Measurements from ENCODE around the gene LAMA4. TPM values are rescaled to one million over a fixed set of nuclear protein-coding genes. Genes with fewer than 3 reads are reported as not detected.
A peak's percentile ranks its signal among the peaks of the same experiment; 100 is the strongest.

The LAMA4 gene
- polyA plus RNA-seq, 2 of the 4 experiments (the other 2 are of a cell fraction) = 1.0 to 3.1 TPM

DNA sequence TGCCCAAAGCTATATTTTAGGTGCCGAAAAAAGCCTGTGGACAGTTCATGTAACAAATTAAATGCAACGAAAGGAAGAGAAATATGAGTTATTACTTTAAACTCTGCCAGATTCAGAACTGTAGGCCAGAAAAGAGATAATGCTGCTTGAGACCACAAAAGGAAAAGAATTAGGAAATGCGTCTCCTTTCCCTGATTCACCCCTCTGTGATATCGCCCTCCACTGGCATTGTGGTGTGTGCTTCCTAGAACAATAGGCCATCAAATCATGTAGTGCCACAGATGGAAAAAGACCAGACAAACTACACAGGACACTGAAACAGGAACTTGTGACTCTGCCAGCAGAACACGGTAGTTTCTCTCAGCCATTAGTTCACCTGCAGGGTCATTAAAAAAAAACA, 14.7 kb upstream of the LAMA4 start:
- H3K27ac ChIP-seq = no peak overlapping the region
- CTCF ChIA-PET = interaction anchor here (0.9 to 1.9 kb wide), 5 partner anchors 8 to 89 kb away, joined by 3 to 6 read pairs (median 3); no protein-coding TSS in a partner anchor
- no peaks in the 10 kb centered on the region for H3K4me1 ChIP-seq
- H3K4me2 ChIP-seq = no peak overlapping the region
- no peak for DNase-seq (ENCODE audit: low read depth in 1 of 2, low spot score in 1 of 2)
- 78% methylated on average over 5 of the region's 5 CpGs for WGBS (ENCODE audit: missing lambda C conversion rate)
- no peaks in the 10 kb centered on the region for H3K9me3 ChIP-seq
- ATAC-seq = no peak
- TF ChIP-seq, protein P1, sequence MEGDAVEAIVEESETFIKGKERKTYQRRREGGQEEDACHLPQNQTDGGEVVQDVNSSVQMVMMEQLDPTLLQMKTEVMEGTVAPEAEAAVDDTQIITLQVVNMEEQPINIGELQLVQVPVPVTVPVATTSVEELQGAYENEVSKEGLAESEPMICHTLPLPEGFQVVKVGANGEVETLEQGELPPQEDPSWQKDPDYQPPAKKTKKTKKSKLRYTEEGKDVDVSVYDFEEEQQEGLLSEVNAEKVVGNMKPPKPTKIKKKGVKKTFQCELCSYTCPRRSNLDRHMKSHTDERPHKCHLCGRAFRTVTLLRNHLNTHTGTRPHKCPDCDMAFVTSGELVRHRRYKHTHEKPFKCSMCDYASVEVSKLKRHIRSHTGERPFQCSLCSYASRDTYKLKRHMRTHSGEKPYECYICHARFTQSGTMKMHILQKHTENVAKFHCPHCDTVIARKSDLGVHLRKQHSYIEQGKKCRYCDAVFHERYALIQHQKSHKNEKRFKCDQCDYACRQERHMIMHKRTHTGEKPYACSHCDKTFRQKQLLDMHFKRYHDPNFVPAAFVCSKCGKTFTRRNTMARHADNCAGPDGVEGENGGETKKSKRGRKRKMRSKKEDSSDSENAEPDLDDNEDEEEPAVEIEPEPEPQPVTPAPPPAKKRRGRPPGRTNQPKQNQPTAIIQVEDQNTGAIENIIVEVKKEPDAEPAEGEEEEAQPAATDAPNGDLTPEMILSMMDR (IDR thresholded peaks at IDR 0.05) = 0 out of 3 replicates have a peak, but pooled peaks have one; percentile 7
- no peak for TF ChIP-seq SREBF2 (IDR thresholded peaks at IDR 0.05)
- no peak for TF ChIP-seq RNF2 (IDR thresholded peaks at IDR 0.05; ENCODE audit: borderline replicate concordance, low read depth)
- TF ChIP-seq, protein P2, sequence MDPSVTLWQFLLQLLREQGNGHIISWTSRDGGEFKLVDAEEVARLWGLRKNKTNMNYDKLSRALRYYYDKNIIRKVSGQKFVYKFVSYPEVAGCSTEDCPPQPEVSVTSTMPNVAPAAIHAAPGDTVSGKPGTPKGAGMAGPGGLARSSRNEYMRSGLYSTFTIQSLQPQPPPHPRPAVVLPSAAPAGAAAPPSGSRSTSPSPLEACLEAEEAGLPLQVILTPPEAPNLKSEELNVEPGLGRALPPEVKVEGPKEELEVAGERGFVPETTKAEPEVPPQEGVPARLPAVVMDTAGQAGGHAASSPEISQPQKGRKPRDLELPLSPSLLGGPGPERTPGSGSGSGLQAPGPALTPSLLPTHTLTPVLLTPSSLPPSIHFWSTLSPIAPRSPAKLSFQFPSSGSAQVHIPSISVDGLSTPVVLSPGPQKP (IDR thresholded peaks at IDR 0.05; ENCODE audit: low read depth, low read length) = no peak
- TF ChIP-seq ESRRA (IDR thresholded peaks at IDR 0.05; ENCODE audit: borderline replicate concordance, low read length) = no peak
- TF ChIP-seq RAD21 (conservative IDR thresholded peaks at IDR 0.05 in 1 of 2, IDR thresholded peaks at IDR 0.05 in 1 of 2) = 0 out of 5 replicates have a peak, but pooled peaks of 1 of the 2 experiments have one; percentile 6
- TF ChIP-seq JUN (IDR thresholded peaks at IDR 0.05) = no peak
- TF ChIP-seq, protein P3, sequence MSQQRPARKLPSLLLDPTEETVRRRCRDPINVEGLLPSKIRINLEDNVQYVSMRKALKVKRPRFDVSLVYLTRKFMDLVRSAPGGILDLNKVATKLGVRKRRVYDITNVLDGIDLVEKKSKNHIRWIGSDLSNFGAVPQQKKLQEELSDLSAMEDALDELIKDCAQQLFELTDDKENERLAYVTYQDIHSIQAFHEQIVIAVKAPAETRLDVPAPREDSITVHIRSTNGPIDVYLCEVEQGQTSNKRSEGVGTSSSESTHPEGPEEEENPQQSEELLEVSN (IDR thresholded peaks at IDR 0.05; ENCODE audit: borderline replicate concordance, low read depth) = no peak
- no peak for TF ChIP-seq MYC (IDR thresholded peaks at IDR 0.05; ENCODE audit: borderline replicate concordance, low read length)
- no peak for TF ChIP-seq EHMT2 (IDR thresholded peaks at IDR 0.05; ENCODE audit: low read depth)
- TF ChIP-seq HOXA7 (CRISPR knock-in tag; IDR thresholded peaks at IDR 0.05) = no peak
- TF ChIP-seq CHD4 (IDR thresholded peaks at IDR 0.05; ENCODE audit: borderline replicate concordance) = no peak
- TF ChIP-seq POLR2AphosphoS2 (conservative IDR thresholded peaks at IDR 0.05; ENCODE audit: low read length) = no peak
- TF ChIP-seq ZSCAN20 (CRISPR knock-in tag; IDR thresholded peaks at IDR 0.05) = no peak
- no peak for TF ChIP-seq FOXS1 (CRISPR knock-in tag; IDR thresholded peaks at IDR 0.05)
- no peak overlapping the region for H3K4me3 ChIP-seq
- no peak for FAIRE-seq
- POLR2A ChIA-PET = no interaction called here

DNA sequence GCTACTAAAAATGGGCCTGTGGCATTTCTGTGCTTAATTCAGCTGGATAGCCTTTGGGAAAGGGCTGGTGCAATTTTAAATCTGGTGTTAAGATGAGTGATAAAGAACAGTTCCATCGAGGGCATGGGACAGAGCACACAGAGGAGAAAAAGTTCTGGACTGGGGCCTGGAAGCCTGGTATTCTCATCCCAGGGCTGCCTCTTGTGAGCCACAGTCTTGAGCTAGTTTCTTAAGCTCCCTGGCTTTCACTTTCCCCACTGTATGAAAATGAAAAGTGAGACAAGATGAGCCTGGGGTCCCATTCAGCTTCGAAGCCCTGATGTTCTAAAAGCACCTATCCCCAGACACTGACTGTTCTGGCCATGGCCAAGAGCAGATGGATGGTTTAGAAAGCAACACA, 14.3 kb upstream of the LAMA4 start:
- POLR2A ChIA-PET = no interaction called here
- CTCF ChIA-PET = interaction anchor here (0.9 to 1.9 kb wide), 5 partner anchors 8 to 89 kb away, joined by 3 to 6 read pairs (median 3); no protein-coding TSS in a partner anchor
- WGBS (ENCODE audit: missing lambda C conversion rate) = 57% methylated on average over 2 of the region's 2 CpGs
- Histone ChIP-seq H3K4me1 (no peaks in the 10 kb centered on the region), H3K27ac (no peak overlapping the region), H3K4me2 (no peak overlapping the region), H3K4me3 (no peak overlapping the region), H3K9me3 (no peaks in the 10 kb centered on the region)
- FAIRE-seq (no peak), ATAC-seq (no peak), DNase-seq (ENCODE audit: low read depth in 1 of 2, low spot score in 1 of 2) (no peak)
- no peak for TF ChIP-seq ESRRA (IDR thresholded peaks at IDR 0.05; ENCODE audit: borderline replicate concordance, low read length)
- no peak for TF ChIP-seq EHMT2 (IDR thresholded peaks at IDR 0.05; ENCODE audit: low read depth)
- TF ChIP-seq, protein P4, sequence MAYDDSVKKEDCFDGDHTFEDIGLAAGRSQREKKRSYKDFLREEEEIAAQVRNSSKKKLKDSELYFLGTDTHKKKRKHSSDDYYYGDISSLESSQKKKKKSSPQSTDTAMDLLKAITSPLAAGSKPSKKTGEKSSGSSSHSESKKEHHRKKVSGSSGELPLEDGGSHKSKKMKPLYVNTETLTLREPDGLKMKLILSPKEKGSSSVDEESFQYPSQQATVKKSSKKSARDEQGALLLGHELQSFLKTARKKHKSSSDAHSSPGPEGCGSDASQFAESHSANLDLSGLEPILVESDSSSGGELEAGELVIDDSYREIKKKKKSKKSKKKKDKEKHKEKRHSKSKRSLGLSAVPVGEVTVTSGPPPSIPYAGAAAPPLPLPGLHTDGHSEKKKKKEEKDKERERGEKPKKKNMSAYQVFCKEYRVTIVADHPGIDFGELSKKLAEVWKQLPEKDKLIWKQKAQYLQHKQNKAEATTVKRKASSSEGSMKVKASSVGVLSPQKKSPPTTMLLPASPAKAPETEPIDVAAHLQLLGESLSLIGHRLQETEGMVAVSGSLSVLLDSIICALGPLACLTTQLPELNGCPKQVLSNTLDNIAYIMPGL (CRISPR knock-in tag; IDR thresholded peaks at IDR 0.05; ENCODE audit: borderline replicate concordance) = no peak
- no peak for TF ChIP-seq RCOR1 (IDR thresholded peaks at IDR 0.05; ENCODE audit: low read depth, low read length)
- no peak for TF ChIP-seq RNF2 (IDR thresholded peaks at IDR 0.05; ENCODE audit: borderline replicate concordance, low read depth)
- no peak for TF ChIP-seq MAZ (IDR thresholded peaks at IDR 0.05; ENCODE audit: borderline replicate concordance, low read depth, low read length)
- TF ChIP-seq SREBF2 (IDR thresholded peaks at IDR 0.05) = no peak
- TF ChIP-seq RAD21 (conservative IDR thresholded peaks at IDR 0.05 in 1 of 2, IDR thresholded peaks at IDR 0.05 in 1 of 2) = no peak
- TF ChIP-seq POLR2A (IDR thresholded peaks at IDR 0.05; ENCODE audit: low read length) = no peak
- TF ChIP-seq, protein P3 (IDR thresholded peaks at IDR 0.05; ENCODE audit: borderline replicate concordance, low read depth) = no peak
- TF ChIP-seq, protein P2 (IDR thresholded peaks at IDR 0.05; ENCODE audit: low read depth, low read length) = no peak
- TF ChIP-seq TP53 (CRISPR knock-in tag; IDR thresholded peaks at IDR 0.05) = no peak
- no peak for TF ChIP-seq HDAC2 (IDR thresholded peaks at IDR 0.05)
- TF ChIP-seq HOXA7 (CRISPR knock-in tag; IDR thresholded peaks at IDR 0.05) = no peak
- no peak for TF ChIP-seq CBX8 (IDR thresholded peaks at IDR 0.05)
- TF ChIP-seq, protein P5, sequence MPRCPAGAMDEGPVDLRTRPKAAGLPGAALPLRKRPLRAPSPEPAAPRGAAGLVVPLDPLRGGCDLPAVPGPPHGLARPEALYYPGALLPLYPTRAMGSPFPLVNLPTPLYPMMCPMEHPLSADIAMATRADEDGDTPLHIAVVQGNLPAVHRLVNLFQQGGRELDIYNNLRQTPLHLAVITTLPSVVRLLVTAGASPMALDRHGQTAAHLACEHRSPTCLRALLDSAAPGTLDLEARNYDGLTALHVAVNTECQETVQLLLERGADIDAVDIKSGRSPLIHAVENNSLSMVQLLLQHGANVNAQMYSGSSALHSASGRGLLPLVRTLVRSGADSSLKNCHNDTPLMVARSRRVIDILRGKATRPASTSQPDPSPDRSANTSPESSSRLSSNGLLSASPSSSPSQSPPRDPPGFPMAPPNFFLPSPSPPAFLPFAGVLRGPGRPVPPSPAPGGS (IDR thresholded peaks at IDR 0.05) = no peak

Measured in A549 (cell line).